GM12891 (cell line): Measurements from ENCODE around the gene DEDD2. TPM values are rescaled to one million over a fixed set of nuclear protein-coding genes. Genes with fewer than 3 reads are reported as not detected.
A peak's percentile ranks its signal among the peaks of the same experiment; 100 is the strongest.
"Not testable (repeated sequence)": the region's sequence is repeated elsewhere in the genome, so short reads cannot be mapped to it uniquely, and the experiment has no call there.

ENCODE experiments used
- DNase-seq: peaks from one replicate; pipeline ENCODE4 v3.0.0; 2011; ENCODE audit warnings: low spot score; ENCODE audit not compliant: insufficient read length
- FAIRE-seq: peaks from 2 replicates; lab custom pipeline; 2011; peaks lifted over from hg19 to GRCh38; lab: Jason Lieb, UNC
- PAX5 ChIP-seq: IDR thresholded peaks from 2 replicates; pipeline ENCODE4 v1.6.1; 2011; ENCODE audit warnings: low read length, moderate library complexity, mild to moderate bottlenecking; ENCODE audit not compliant: insufficient read depth, severe bottlenecking
- POLR2A ChIP-seq: IDR thresholded peaks from 2 replicates; pipeline ENCODE4 v1.6.1; 2011; ENCODE audit warnings: low read depth, low read length, control low read depth
- POLR2AphosphoS5 ChIP-seq: IDR thresholded peaks from 2 replicates; pipeline ENCODE4 v1.6.1; 2011; ENCODE audit warnings: low read depth, low read length, control low read depth
- POU2F2 ChIP-seq: IDR thresholded peaks from 2 replicates; pipeline ENCODE4 v1.6.1; 2011; ENCODE audit warnings: low read depth, mild to moderate bottlenecking, control low read depth, low read length, moderate library complexity
- SPI1 ChIP-seq: IDR thresholded peaks from 2 replicates; pipeline ENCODE4 v1.6.1; 2011; ENCODE audit warnings: low read depth, low read length, control low read depth
- TAF1 ChIP-seq: IDR thresholded peaks from 2 replicates; pipeline ENCODE4 v1.6.1; 2011; ENCODE audit warnings: low read depth, low read length, control low read depth
- polyA plus RNA-seq: library from polyadenylated mRNA; unstranded; fragments of >200 nt; gene quantifications from one replicate; pipeline ENCODE4 v1.2.1, GENCODE V29; 2012; ENCODE audit warnings: low read depth, missing spikeins, inconsistent platforms; ENCODE audit not compliant: missing spikeins

The DEDD2 gene
- polyA plus RNA-seq: 14.7 TPM

GRCh38 chr19:42217520-42218437 lies at the start of gene DEDD2:
DEDD2 (minus strand) TSS chr19:42217677; CDS start chr19:42217007, 670 bp downstream.
- peak; percentile 45; the same call in 1 of the 2 replicates for TF ChIP-seq SPI1
- TF ChIP-seq POU2F2: no peak
- TF ChIP-seq POLR2A: no peak
- TF ChIP-seq POLR2AphosphoS5: peak; percentile 37; the same call in 1 of the 2 replicates
- no peak for TF ChIP-seq PAX5
- FAIRE-seq: peak; percentile 98
- DNase-seq: peak; percentile 97

GRCh38 chr19:42266928-42267603 lies 49.6 kb upstream of the DEDD2 start:
- FAIRE-seq, DNase-seq: not testable (repeated sequence)

GRCh38 chr19:42266105-42266504 lies 48.6 kb upstream of the DEDD2 start:
- not testable (repeated sequence) for DNase-seq

GRCh38 chr19:42261763-42262162 lies 44.3 kb upstream of the DEDD2 start:
- no peak for DNase-seq
- no peak for FAIRE-seq
- TF ChIP-seq SPI1 (no peak), POLR2AphosphoS5 (no peak), TAF1 (no peak), POU2F2 (no peak), POLR2A (no peak), PAX5 (no peak)

More at GRCh38 chr19:42266105-42266504, 48.6 kb upstream of the DEDD2 start:
- FAIRE-seq: not testable (repeated sequence)

GRCh38 chr19:42257842-42258241 lies 40.4 kb upstream of the DEDD2 start:
- not testable (repeated sequence) for FAIRE-seq, DNase-seq

GRCh38 chr19:42255766-42256745 lies 38.6 kb upstream of the DEDD2 start:
- no peak for TF ChIP-seq TAF1
- TF ChIP-seq SPI1: 0 out of 2 replicates have a peak, but pooled peaks have one; percentile 15
- DNase-seq (no peak), FAIRE-seq (no peak)

- TF ChIP-seq TAF1 (no peak), POU2F2 (no peak), POLR2AphosphoS5 (no peak), SPI1 (no peak), POLR2A (peak; percentile 43; the same call in 1 of the 2 replicates), PAX5 (peak; percentile 43)
- FAIRE-seq (peak; percentile 99), DNase-seq (peak; percentile 98)
Observed at GRCh38 chr19:42254850-42255765, 37.6 kb upstream of the DEDD2 start, which contains the start of gene ERF. ERF (minus strand) TSS chr19:42255128; CDS start chr19:42254999, 129 bp downstream.

- TF ChIP-seq POU2F2 (no peak), SPI1 (no peak), TAF1 (no peak), POLR2AphosphoS5 (no peak), PAX5 (no peak), POLR2A (no peak)
- FAIRE-seq (peak; percentile 77), DNase-seq (peak; percentile 65)
Observed at GRCh38 chr19:42254089-42254849, 36.8 kb upstream of the DEDD2 start.
